NB4 (cell line): ENCODE results near the gene COL1A1.

Experiments
- DNase-seq: peaks from one replicate; pipeline ENCODE4 v3.0.0; 2010; ENCODE audit warnings: low read depth
- H3K4me3 ChIP-seq: one replicate; pipeline ENCODE4 v1.5.1; 2011; ENCODE audit warnings: mild to moderate bottlenecking, low read depth, low read length, moderate library complexity
- MYC ChIP-seq: IDR thresholded peaks from 2 replicates; pipeline ENCODE4 v1.6.1; 2011; ENCODE audit warnings: low read depth, low read length
- POLR2A ChIP-seq: IDR thresholded peaks from 2 replicates; pipeline ENCODE4 v1.6.1; 2011; ENCODE audit warnings: mild to moderate bottlenecking; ENCODE audit not compliant: insufficient read length; ENCODE audit errors: extremely low read depth
- TF ChIP-seq, protein P1 (sequence below): IDR thresholded peaks from one replicate; pipeline ENCODE4 v1.5.1; 2012; ENCODE audit warnings: low read depth, low read length
- TF ChIP-seq, protein P2 (sequence below): IDR thresholded peaks from 2 replicates; pipeline ENCODE4 v1.6.1; 2011; ENCODE audit warnings: low read depth, low read length

COL1A1 gene

DNA sequence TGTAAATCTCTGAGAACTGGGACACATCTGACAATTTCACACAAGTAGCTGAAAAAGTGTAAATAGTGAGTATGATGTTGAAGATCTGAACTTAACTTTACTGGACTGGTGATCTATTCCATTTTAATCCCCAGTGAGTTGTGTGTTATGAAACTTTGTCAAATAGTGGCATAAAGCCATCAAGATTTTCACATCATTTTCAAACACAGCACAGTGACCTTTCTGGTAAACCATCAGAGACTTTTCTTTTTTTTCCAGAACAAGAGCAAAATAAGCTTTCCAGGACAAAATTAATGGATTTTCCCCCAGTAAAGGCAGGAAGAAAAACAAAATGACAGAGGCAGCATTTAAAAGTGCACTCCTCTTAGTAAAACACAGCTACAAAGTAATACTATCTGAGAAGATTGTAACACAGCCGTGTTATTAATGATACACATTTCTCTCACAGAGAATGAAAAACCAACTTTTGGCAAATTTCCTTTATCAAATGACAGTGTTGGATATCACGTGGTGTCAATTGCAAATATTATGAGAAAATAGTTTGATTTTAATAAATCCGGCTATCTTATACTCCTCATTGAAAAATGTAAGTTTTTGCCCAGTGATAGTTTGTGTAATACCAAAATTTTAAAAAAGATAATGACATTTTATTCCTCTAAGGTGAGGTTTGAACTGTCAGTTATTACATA is 16.8 kb upstream of the COL1A1 start:
- no peak overlapping the region for H3K4me3 ChIP-seq
- DNase-seq, result no peak
- TF ChIP-seq, protein P1, sequence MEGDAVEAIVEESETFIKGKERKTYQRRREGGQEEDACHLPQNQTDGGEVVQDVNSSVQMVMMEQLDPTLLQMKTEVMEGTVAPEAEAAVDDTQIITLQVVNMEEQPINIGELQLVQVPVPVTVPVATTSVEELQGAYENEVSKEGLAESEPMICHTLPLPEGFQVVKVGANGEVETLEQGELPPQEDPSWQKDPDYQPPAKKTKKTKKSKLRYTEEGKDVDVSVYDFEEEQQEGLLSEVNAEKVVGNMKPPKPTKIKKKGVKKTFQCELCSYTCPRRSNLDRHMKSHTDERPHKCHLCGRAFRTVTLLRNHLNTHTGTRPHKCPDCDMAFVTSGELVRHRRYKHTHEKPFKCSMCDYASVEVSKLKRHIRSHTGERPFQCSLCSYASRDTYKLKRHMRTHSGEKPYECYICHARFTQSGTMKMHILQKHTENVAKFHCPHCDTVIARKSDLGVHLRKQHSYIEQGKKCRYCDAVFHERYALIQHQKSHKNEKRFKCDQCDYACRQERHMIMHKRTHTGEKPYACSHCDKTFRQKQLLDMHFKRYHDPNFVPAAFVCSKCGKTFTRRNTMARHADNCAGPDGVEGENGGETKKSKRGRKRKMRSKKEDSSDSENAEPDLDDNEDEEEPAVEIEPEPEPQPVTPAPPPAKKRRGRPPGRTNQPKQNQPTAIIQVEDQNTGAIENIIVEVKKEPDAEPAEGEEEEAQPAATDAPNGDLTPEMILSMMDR, result no peak
- TF ChIP-seq POLR2A (no peak), MYC (no peak)
- TF ChIP-seq, protein P2, sequence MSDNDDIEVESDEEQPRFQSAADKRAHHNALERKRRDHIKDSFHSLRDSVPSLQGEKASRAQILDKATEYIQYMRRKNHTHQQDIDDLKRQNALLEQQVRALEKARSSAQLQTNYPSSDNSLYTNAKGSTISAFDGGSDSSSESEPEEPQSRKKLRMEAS, result no peak

DNA sequence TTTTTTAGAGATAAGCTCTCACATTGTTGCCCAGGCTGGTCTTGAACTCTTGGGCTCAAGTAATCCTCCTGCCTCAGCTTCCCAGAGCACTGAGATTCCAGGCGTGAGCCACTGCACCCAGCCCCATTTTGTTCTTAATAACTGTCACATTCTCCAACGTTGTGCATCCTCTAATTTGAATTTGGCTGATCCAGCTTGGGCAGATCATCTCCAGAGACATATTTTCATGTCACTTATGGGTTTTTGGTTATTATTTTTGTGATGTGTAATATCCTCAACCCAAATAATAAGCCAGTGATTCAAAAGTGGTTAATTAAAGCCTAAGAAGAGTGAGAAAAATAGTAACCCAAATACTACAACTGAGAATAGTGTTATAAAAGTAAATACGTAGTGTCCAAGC is 16.2 kb upstream of the COL1A1 start:
- no peak for DNase-seq
- no peak overlapping the region for H3K4me3 ChIP-seq

DNA sequence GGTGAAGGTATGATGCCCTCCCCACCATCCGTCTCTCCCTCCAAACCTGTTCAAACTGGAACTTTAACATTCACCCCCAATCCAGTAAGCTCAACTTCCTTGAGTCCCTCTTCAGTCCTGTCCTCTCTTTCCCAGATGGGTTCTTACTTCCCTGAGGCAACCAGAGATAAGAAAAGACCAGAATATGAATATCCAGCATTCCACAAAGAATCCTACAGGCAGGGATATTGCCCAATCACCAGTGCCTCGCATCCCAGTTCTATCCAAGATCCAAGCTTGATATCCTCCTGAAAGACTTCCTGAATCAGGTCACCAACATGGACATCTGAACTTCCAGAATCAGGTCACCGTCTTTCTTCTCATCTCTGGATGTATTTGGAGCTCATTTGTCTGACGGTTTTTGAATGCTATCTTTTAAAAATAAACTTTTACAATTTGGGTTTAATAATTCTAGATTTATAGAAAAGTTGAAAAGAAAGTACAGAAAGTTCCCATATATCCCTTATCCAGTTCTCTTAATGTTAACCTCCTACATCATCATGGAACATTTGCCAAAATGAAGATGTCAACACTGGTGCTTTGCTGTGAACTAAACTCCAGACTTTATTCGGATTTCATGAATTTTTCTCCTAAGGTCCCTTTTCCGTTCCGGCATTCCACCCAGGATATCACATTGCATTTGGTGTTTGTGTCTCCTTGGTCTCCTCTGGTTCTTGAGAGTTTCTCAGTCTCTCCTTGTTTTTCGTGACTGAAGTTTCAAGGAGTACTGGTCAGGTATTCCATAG is 13.7 kb upstream of the COL1A1 start:
- no peak for DNase-seq

More for the DNA sequence above, 16.2 kb upstream of the COL1A1 start:
- TF ChIP-seq, protein P1, result no peak
- TF ChIP-seq POLR2A, result no peak
- no peak for TF ChIP-seq MYC
- TF ChIP-seq, protein P2, result no peak

DNA sequence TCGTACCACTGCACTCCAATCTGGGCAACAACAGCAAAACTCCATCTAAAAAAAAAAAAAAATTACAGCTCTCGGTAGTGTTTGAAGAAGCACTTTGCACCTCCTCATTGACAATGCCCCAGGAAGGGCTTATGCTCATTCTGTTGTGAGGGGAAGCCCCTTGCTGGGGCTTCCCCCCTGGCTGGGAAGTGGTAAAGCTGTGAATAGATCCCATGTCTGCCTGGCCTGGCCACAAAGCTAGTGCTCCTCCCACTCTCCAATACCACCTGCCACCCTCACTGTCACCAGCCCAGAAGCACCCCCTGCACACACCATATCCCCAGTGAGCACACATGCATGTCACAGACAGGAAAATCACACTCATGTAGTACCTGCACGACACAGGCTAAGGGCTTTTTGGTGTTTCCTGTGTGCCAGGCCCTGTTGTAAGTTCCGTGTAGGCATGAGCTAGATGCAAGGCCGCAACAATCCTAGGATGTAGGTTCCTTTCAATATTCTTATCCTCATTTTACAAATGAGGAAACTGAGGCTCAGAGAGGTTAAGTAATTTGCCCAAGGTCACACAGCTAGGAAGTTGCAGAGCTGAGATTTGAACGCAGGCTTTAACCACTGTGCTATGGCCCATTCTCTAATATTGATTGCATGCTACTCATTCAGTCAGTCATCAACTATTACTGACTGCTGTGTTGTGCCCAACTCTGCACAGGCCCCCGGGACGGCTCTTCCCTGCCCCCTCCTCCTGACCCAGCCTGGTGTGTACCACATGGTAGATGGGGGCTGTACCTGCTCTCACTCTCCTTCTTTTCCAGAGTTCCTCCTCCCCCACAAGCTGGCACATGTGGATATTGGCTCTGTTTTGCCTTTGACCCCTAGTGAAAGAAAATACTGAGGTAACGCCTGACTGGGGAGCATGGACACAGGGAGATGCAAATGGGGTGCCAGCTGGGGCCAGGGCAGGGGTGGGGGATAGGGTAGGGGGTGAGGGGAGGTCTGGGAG is 11.9 kb upstream of the COL1A1 start:
- TF ChIP-seq, protein P1, result peak; percentile 49
- TF ChIP-seq POLR2A (no peak), MYC (no peak)
- TF ChIP-seq, protein P2, result no peak
- DNase-seq, result peak; percentile 70
- no peak overlapping the region for H3K4me3 ChIP-seq

More for the DNA sequence above, 13.7 kb upstream of the COL1A1 start:
- TF ChIP-seq POLR2A (no peak), MYC (no peak)
- TF ChIP-seq, protein P1, result no peak
- TF ChIP-seq, protein P2, result no peak
- H3K4me3 ChIP-seq, result no peak overlapping the region
